Stimulated activated CD4-positive, alpha-beta T cell treated with anti-CD3 and anti-CD28 coated beads, TNF-alpha, amount 100 ng/mL, for 48 hours (primary cell): ENCODE measurements around the gene SYT15.
"Not testable (repeated sequence)": the region's sequence is repeated elsewhere in the genome, so short reads cannot be mapped to it uniquely, and the experiment has no call there.

ENCODE experiments used
- DNase-seq, 3 donors: peaks; one replicate each; pipeline ENCODE4 v3.0.0-alpha.2; 2020; ENCODE audit warnings: low read depth in 3 of 3

Gene SYT15

GRCh38 chr10:46578474-46579178, at the start of gene SYT15:
Gene SYT15 (plus strand): TSS chr10:46579128. CDS start chr10:46579169, 41 bp downstream.
- not testable (repeated sequence) for DNase-seq

- not testable (repeated sequence) for DNase-seq
Observed at GRCh38 chr10:46529742-46530141, 49.2 kb upstream of the SYT15 start.

DNA sequence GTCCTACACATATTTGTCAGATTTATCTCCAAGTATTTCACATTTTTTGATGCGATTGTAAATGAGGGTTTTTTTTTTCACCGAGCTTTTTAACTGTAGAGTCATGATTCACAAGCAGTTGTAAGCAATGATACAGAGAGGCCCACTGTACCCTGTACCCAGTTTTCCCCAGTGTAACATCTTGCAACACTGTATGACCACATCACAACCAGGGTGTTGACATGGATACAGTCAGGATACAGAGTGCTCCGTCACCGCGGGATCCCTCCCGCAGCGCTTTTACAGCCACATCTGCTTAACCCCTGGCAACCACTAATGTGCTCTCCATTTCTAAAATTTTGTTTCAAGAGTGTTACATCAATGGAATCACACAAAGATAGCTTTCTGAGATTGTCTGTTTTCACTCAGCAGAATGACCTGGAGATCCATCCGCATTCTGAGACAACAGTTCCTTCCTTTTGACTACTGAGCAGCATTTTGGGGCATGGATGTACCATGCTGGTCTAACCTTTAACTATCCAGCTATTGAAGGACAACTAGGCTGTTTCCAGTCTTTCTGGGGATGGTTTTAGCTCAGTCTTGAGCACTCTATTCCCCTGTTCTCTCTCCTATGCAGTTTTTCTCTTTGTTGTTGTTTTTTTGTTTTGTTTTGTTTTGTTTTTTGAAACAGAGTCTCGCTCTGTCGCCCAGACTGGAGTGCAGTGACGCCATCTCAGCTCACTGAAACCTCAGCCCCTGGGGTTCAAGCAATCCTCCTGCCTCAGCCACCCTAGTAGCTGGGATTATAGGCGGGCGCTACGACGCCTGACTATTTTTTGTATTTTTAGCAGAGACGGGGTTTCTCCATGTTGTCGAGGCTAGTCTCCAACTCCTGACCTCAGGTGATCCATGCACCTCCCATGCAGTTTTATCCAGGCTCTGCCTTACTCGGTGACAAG, 48.4 kb upstream of the SYT15 start:
- no peak for DNase-seq

GRCh38 chr10:46532256-46532655, 46.7 kb upstream of the SYT15 start:
- DNase-seq, result not testable (repeated sequence)

- DNase-seq, result no peak
Observed at GRCh38 chr10:46534828-46535524, 44.0 kb upstream of the SYT15 start.

- no peak for DNase-seq
Observed at GRCh38 chr10:46536171-46536570, 42.8 kb upstream of the SYT15 start.

DNA sequence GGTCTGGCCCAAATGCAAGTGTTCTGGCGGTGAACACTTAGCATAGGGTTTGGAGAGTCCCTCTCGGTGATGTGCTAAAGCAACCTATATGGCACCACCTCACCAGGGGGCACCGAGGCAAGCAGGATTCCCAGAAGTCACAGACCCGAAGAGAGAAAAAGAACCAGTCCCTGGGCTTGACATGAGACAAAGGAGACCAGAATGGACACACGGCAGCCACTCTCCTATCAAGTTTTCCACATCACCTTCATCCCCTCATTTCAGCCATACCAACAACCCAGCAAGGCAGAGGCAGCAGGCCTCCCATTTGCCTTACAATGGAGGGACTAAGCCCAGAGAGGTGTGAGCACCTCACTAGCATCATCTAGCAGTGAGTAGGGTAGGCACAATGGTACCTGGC, 42.1 kb upstream of the SYT15 start:
- DNase-seq, result no peak

GRCh38 chr10:46537309-46537708, 41.6 kb upstream of the SYT15 start:
- no peak for DNase-seq

DNA sequence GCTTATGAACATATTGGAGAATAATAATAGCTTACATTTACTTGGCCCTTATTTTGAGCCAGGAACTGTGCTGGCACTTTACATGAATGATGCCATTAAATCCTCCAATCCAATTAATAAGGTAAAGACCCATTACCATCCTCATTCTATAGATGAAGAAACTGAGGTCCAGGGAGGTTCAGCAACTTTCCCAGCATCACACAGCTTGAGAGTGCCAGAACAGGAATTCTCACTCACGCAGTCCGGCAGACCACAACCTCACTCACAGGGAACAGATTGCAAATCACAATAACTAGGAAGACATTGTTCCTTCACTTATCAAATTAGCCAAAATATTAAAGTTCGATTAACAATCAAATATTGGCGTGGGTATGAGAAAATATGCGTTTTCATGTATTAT, 40.8 kb upstream of the SYT15 start:
- no peak for DNase-seq

DNA sequence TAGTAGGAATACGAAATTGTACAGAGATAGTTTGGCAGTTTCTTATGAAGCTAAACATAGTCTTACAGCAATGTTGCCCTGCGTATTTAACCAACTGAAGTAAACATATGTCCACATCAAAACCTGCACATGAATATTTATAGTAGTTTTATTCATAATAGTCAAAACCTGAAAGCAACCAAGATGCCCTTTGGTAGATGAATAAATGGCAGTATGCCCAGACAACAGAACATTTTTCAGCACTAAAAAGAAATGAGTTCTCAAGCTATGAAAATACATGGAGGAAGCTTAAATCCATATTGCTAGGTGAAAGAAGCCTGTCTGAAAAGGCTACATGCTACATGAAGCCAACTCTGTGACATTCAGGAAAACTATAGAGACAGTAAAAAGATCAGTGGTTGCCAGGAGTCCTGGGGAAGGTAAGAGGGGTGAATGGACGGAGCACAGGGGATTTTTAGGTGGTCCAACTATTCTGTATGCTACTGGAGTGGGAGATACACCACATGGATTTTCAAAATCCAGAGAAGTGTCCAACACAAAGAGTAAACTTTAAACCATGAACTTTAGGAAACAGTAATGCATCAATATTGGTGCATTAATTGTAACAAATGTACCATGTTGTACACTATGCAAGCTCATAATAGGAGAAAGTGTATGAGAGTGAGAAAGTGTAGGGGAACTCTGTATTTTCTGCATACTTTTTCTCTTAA, 40.1 kb upstream of the SYT15 start:
- DNase-seq, result no peak

GRCh38 chr10:46539596-46540411, 39.1 kb upstream of the SYT15 start:
- DNase-seq, result no peak

- DNase-seq, result no peak
Observed at GRCh38 chr10:46540412-46541016, 38.4 kb upstream of the SYT15 start.

GRCh38 chr10:46541017-46541661, 37.8 kb upstream of the SYT15 start:
- no peak for DNase-seq

GRCh38 chr10:46541735-46542566, 37.0 kb upstream of the SYT15 start:
- no peak for DNase-seq

GRCh38 chr10:46542567-46543465, 36.1 kb upstream of the SYT15 start:
- DNase-seq, result no peak

DNA sequence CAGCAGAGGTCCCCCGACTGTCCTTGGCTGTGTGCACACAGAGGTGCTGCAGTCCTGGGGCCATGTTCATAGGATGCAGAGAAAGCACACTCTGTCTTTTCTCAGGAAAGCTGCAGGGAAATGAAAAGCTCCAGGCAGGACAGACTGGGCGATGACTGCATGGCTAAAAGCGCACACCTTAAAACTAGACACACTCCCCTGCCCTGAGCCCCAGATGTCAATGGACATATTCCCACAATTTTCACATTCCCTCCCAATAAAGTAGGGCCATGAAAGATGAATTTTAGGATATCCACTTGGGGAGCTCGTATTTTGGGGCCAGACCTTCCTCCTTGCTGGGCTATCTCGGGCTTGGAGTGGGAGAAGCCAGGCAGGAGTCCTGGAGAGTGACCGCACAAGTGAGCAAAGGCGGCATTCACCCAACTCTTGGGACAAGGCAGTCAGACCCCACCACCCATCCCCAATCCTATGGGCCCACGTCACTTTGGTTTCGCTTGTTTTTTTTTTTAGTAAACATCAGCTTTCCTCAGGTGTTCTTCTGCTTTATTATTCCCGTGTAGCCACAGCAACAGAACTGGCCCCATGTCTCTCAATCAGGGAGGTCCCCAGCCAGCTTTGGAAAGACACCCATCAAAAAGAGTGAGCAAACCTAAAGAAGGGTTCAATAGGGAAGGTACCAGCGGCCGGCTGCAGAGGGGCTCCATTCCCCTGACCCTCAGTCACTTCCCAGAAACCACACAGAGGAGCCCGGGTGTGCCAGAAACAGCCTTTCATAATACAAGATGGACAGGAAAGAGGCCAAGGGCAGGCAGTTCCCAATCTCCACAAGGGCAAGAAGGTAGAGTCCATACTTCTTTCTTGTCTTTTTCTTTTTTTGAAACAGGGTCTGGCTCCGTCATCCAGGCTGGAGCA, 35.2 kb upstream of the SYT15 start:
- no peak for DNase-seq
